Astrocyte of the spinal cord (primary cell): ENCODE measurements around the gene FSIP1.

Experiments
- DNase-seq: peaks from one replicate; pipeline ENCODE4 v3.0.0; 2011; ENCODE audit warnings: low read depth, low spot score
- H3K4me3 ChIP-seq: 2 replicates; pipeline ENCODE4 v1.5.1; 2011; ENCODE audit warnings: low read depth, mild to moderate bottlenecking, low read length, moderate library complexity
- in situ Hi-C: cut with HindIII; loops from 2 replicates; pipeline ENCODE4 v1.10.0; 2017; ENCODE audit warnings: low sequenced_read_pairs
- TF ChIP-seq, protein P1 (sequence below): IDR thresholded peaks from 2 replicates; pipeline ENCODE4 v1.5.1; 2012; ENCODE audit warnings: low read depth, mild to moderate bottlenecking, low read length, inconsistent platforms

FSIP1 gene

DNA sequence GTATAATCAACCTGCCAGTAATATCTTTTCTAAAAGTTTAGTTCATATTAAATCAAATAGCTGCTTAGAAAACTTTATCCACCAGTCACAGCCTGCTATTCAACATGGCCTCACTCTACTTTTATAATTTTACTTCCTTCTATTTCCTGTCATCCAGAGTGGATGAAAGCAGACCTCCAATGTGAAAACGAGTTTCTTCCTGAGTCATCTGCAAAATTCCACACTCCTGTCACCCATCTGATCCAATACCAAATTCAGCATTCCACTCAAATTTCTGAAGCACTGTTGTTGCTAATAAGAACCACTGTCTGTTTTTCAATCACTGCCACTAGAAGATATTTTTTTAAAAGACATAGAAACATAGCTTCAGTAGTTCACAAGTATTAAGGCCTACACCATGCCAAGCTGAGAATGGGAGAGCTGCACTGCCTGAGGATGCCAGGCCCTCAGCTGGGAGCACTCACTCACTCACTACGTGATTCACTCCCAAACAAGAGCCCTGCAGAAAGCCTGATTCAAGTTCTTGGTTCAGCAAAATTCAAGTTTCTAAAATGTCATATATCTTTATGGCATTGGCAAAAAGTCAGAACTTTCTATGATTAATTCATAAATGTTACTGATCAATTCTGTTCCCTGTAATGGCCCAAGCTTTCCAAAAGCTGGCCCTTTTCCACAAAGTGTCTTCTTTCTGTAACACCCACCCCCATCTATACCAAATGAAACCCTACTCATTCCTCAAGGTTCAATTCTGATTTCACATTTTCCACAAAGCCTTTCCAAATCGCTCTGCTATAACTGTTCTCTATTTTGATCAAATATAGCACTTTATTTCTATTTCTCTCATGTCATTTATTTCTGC, 82.9 kb downstream of the FSIP1 start:
- TF ChIP-seq, protein P1, sequence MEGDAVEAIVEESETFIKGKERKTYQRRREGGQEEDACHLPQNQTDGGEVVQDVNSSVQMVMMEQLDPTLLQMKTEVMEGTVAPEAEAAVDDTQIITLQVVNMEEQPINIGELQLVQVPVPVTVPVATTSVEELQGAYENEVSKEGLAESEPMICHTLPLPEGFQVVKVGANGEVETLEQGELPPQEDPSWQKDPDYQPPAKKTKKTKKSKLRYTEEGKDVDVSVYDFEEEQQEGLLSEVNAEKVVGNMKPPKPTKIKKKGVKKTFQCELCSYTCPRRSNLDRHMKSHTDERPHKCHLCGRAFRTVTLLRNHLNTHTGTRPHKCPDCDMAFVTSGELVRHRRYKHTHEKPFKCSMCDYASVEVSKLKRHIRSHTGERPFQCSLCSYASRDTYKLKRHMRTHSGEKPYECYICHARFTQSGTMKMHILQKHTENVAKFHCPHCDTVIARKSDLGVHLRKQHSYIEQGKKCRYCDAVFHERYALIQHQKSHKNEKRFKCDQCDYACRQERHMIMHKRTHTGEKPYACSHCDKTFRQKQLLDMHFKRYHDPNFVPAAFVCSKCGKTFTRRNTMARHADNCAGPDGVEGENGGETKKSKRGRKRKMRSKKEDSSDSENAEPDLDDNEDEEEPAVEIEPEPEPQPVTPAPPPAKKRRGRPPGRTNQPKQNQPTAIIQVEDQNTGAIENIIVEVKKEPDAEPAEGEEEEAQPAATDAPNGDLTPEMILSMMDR: no peak
- no peak for DNase-seq
- in situ Hi-C loops: no loop called here
- H3K4me3 ChIP-seq: no peak overlapping the region

DNA sequence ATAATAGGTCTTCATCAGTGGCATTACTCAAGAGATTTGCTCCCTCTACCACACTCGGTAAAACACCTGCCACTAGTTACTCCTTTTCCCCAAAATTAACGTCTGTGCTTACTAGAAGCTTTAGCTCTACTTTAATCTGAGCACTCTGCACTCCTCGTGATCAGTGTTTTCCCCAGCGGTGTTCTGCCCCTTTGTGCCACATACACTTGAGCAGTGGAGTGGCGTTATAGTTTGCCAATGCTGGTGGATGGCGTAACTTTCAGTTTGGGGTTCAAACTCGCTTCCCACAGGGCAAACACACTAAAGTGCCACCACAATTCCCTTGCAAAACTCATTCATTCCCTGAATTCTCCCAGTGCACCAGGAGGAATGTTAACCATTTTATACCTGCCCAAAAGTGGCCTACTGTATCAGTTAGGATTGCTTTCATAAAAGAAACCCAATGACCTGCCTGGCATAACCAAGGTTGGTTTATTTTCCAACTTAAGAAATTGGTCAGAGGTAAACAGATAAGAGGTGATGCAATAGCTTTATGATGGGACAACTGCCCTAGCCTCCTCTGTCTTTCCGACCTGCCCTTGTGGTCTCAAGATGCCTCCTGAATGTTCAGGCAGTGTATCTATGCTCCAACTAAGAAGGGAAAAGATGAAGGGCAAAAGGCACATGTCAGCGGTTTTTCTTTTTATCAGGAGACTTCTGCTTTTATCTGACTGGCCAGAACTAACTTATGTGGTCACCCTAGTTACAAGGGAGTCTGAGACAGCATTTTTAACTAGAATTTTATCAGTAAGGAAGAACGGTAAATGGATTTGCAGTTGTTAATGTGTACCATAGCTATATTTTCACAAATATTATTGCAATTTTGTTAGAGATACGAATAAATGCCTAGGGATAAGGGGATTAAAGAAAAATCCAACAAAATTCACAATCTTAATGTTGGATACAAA, 83.9 kb downstream of the FSIP1 start:
- TF ChIP-seq, protein P1: no peak
- no peak overlapping the region for H3K4me3 ChIP-seq
- in situ Hi-C loops: no loop called here
- no peak for DNase-seq

DNA sequence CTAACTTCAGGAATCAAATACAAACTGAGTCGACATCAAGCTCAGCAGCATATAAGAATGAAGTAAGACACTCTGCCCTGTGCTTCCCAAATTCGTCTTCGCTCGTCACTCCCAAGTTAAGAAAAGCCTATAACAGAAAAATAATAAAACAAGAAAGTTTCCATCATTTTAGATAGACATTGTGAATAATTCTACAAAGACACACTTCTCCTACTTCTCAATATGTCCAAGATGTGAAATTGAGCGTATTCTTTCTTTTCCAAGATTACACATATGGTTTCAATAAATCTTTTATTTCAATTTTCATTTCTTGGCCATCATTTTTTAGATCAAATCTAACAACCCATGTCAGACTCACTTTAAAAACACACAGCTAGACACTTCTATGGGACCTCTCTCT, 85.1 kb downstream of the FSIP1 start:
- DNase-seq: no peak
- in situ Hi-C loops: no loop called here
- TF ChIP-seq, protein P1: no peak
- H3K4me3 ChIP-seq: no peak overlapping the region

DNA sequence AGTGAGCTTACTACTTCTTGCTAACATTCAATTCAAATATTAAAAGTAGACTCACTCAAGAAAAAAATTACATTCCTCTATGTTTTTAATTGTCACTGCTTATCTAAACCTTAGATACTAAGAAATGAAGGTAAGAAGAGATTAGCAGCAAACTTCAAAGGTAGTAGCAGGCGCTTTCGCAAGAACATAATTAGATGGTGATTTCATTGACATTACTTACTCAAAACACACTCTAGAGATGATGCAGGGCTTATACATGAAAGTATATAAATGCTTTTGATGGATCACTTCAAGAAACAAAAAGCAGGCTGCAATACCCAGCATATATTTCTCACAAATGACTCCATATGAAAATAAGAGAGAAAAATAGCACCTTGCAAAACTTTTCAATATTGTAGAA, 86.8 kb downstream of the FSIP1 start:
- TF ChIP-seq, protein P1: no peak
- in situ Hi-C loops: no loop called here
- DNase-seq: no peak

DNA sequence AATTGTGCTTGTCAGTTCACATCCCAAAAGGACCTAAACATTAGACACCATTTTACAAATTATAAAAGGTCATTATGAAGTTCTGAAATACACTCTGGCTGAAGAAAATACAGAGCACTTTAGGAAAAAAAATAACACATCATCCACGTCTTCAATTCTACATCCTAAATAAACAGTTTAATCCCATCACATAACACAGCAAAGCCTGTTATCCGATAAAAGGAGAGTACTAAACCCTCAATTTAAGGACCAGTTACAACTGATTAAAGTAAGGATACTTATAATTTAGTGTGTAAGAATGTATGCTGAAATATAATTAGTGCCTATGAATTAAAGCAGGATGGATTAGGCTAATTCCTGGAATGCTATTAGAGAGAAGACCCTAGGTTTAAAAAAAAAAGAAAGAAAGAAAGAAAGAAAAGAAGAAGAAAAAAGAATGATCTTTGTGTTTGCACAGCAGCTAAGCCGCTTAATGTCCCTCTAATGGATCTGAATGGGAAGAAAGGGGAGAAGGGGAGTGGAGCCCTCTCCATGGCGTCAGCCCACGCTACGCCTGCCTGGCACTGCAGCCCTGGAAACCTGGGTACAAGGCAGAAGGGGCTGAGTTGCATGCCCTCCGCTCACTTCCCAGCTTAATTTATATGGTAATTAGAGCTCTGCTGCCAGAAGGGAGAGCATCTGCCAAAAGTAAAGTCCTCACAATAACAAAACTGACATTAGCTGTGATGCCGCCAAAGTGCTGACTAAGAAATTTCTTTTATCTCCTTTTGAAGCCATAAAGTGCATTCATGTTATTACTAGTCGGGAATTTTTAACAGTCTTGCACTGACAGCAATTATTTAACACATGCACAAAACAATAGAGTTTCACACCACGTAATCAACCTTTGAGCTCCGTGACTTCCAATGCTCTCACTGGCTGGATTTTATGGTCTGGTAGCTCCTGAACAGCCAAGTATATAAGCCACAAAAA, 90.0 kb downstream of the FSIP1 start:
- no peak for DNase-seq
- in situ Hi-C loops: no loop called here
- TF ChIP-seq, protein P1: no peak
- no peak overlapping the region for H3K4me3 ChIP-seq

More for the DNA sequence above, 86.8 kb downstream of the FSIP1 start:
- no peak overlapping the region for H3K4me3 ChIP-seq
